ENCODE data around the gene ICE1. TPM values are rescaled to one million over a fixed set of nuclear protein-coding genes. Genes with fewer than 3 reads are reported as not detected.

The ICE1 gene
- 22.9 and 44.2 TPM in 2 replicates for total RNA-seq

GRCh38 chr5:5421961-5422818 lies at the start of gene ICE1:
TSS of gene ICE1 (plus strand) at chr5:5422677. CDS start at chr5:5422916, 239 bp downstream.

All from nasal cavity respiratory epithelium epithelial cell of viscerocranial mucosa (primary cell).